GM21576 (cell line): Measurements from ENCODE around the gene CD8B.
A peak's percentile ranks its signal among the peaks of the same experiment; 100 is the strongest.

Experiments
- ATAC-seq: cut with Tn5 transposase; IDR thresholded peaks from one replicate; pipeline ENCODE4 v1.9.1; 2021; ENCODE audit warnings: mild to moderate bottlenecking, moderate library complexity; ENCODE audit not compliant: unreplicated experiment

CD8B gene

DNA sequence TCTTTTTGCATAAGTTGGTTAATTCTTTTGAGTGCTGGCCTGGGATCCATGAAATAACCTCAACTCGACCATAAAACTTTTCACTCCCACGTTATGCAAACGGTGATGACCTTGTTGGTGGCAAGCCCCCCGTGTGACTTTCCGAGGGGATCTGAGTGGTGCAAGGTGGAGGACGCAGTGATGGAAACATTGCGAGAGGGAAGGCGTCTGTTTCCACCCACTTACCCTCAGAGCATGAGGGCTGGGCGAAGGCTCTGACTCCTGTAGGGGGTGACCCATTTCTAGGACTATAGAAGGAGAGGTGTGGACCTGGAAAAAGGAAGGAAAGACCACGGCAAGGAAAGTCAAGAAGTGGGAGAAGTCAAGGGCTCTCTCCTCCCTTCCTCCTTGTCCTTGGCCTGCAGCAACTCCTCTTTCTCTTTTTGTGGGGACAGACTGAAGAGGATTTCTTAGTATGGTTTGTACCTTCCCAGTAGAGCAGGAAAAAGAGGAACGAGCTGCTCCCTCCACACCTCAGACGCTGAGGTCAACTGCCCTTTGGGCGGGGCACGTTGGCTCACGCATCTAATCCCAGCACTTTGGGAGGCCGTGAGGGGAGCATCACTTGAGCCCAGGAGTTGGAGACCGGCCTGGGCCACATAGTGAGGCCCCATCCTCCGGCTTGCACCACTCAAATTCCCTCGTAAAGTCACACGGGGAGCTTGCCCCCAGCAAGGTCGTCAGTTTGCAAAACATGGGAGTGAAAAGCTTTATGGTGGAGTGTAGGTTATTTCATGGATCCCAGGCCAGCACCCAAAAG, 55.4 kb downstream of the CD8B start:
- no peak for ATAC-seq

DNA sequence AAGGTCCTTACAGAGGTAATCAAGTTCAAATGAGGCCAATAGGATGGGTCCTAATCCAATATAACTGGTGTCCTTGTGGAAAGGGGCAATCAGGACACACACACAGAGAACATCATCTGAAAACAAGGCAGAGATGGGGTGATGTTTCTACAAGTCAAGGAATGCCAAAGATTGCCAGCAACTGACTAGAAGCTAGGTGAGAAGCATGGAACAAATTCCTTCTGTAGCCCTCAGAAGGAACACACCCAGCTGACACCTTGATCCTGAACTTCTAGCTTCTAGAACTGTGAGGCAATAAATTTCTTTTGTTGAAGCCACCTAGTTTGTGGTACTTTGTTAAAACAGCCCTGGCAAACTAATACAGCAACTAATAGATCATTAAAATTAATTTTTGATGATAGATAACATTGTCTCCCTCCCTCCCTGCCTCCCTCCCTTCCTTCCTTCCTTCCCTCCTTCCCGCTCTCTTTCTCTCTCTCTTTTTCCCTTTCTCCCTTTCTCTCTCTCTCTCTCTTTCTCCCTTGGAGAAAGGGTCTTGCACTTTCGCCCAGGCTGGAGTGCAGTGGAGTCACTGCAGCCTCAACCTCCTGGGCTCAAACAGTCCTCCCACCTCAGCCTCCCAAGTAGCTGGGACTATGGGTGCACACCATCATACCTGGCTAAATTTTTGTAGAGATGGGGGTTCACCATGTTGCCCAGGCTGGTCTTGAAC, 60.7 kb downstream of the CD8B start:
- no peak for ATAC-seq

DNA sequence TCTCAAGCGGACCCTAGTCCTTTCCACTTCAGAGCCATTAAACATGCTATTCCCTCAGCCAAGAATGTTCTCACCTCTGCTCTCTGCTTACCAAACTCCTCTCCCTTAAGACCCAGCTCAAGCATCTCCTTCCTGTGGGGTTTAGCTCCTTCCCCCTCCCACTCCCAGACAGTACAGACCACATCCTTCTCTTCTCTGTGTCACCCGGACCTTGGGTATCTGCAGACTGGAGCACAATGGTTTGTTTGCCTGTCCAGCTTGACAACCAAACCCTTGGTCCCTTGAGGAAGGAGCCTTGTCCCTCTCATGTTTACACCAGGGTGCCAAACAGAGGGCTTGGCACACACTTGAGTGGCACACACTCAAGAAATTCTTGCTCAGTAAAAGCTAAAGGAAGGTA, 66.8 kb downstream of the CD8B start:
- ATAC-seq = no peak

DNA sequence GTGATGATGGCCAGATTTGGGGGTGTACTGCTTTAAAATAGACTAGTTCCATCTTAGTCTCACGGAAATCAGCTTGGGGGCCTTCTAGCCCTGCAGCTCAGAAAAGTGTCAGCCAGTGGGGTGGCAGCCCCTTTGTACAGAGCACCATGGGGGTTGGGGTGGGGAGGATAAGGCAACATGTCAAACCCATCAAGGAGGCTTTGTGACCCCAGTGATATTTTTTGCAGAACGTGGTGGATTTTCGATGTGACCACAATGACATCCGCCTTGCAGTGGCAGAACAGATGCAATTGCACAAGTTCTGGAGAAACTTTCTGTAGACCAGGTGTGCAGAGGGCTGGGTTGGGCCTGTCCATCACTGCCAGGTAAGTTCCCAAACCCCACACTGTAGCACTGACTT, 67.9 kb downstream of the CD8B start:
- no peak for ATAC-seq

DNA sequence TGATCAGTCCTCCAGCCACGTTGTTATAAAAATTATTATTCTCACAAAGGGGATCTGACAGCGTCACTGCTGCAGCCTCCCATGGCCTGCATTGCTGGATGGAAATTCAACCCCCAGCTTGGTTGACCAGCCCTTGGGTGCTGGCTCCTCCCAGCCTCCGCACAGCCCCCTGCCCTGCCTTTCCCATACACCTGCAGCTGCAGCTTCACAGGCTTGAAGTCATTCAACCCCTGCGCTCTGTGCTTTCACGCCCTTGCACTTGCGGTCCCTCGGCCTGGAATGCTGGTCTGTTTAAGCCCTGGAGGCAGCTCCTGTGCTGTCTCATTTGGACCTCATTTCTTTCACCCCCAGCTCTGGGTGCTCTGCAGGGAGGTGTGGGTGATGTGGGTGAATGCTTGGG, 70.1 kb downstream of the CD8B start:
- ATAC-seq = no peak

DNA sequence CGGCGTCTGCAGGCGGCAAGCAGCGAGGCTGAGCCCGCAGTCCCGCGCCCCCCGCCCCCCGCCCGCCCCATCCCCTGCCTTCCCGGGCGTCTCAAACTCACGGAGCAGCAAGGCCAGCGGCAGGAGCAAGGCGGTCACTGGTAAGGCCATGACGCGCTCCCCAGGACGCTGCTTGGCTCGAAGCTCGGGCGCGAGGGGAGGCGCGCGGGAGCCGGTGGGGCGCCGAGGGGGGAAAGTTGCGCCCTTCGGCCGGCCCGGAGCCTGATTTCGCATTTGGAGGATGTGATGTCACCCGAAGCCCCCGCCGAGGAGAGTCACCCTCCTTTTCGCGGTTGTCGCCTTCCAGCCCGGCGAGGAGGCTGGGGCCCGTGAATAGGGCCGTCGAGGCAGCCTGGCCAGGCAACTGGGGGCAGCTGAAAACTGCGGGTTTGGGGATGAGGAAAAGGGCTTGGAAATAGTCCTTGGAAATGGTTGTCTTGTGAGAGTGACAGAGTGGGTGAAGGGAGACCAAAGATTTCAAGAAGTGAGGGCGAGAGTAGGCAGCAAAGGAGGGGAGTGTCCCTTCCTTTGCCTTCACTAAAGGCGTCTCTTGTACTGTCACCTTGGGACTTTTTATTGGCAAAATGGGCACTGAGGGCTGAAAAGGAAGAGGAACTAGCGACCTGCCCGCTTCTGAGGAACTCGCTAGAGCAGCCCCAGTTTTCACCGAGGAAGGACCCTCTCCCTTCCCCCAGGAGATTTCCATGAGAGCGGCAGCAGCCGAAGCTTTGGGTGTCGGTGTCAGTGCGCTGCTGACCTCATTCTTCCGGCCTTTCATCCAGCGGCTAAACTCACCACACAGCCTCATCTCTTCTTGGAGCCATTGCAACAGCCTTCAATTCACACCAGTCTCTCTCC, 70.8 kb downstream of the CD8B start, which contains the start of gene CD8A:
CD8A (minus strand) TSS at position 238 of the 897 bp plus-strand sequence; CDS start at position 150, 88 bp downstream.
- no peak for ATAC-seq

DNA sequence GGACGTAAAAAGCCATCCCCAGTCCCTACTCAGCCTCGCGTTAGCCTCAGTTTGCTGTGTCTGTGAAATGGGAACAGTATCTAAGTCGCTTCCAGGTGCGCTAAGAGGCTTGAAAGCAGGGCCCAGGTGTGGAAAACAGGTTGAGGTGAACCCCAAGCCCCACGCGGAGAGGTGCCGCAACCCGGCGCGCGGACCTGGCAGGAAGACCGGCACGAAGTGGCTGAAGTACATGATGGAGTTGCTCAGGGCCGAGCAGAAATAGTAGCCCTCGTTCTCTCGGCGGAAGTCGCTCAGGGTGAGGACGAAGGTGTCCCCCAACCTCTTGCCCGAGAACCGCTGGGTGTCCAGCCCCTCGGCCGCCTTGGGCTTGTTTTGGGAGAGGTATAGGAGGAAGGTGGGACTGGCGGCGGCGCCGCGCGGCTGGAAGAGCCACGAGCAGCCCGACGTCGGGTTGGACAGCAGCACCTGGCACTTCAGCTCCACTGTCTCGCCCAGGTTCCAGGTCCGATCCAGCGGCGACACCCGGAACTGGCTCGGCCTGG, 71.5 kb downstream of the CD8B start:
- ATAC-seq = no peak

DNA sequence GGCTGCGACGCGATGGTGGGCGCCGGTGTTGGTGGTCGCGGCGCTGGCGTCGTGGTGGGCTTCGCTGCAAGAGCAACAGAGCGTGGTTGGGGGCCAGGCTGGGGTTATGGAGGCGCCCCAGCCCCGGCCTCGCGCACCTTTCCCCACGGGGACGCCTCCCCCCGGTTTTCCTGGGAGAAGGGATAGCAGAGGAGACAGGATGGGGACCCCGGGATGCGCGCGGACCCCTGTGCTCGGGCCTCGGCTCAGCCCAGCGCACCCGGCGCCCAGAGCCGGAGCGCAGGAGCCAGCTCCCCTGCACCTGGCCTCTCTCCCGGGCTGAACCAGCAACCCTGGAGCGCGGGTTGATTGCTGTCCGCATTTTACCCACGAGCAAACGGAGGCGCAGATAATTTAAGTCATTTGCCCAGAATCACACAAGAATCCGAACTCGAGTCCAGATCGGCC, 72.0 kb downstream of the CD8B start:
- no peak for ATAC-seq

DNA sequence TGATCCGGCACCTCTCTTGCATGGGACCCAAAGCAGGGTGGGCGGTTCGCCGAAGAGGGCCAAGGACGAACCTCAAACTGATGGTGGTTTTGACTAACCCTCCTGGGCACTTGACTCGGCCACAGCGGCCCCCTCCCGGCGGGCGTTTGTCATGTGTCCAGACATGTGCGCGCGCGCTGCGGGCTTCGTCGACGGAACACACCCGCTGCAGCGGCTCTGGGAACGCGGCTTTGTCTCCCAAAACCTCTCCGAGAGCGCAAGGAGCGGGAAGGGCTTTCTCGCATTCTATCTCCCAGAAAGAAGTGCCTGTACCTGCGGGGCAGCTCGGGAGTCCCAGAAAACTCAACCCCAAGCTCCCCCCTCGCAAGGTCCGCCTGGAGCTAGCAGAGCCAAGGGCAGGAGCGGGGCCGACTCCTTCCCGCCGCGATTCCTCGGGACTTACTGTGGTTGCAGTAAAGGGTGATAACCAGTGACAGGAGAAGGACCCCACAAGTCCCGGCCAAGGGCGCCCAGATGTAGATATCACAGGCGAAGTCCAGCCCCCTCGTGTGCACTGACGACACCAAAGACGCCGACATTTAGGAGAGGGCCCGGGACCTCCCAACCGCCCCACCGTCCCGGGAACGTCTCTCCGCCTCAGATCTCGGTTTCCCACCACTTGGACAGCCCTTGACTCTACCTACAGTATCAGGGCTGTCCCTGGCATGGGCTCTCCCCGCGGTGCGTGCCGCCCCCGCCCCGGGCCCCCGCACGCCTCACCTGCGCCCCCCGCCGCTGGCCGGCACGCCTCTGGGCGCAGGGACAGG, 72.6 kb downstream of the CD8B start:
- no peak for ATAC-seq

DNA sequence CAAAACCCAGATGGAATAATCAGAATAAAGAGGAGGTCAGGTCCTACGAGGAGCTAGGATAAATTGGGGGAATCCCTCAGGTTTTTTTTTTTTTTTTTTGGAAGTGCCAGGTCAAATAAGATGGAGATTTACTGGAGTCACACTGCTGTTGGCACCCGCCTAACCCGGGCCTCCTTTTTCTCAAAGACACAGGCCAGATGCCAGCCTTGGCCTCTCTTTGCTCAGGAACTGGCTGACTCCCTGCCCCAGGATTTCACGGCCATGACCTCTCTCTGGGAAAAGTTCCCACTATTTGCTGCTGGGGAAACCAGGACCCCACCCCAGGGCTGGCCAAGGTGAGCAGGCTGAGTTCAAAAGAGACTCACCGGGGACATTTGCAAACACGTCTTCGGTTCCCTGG, 73.5 kb downstream of the CD8B start:
- no peak for ATAC-seq

DNA sequence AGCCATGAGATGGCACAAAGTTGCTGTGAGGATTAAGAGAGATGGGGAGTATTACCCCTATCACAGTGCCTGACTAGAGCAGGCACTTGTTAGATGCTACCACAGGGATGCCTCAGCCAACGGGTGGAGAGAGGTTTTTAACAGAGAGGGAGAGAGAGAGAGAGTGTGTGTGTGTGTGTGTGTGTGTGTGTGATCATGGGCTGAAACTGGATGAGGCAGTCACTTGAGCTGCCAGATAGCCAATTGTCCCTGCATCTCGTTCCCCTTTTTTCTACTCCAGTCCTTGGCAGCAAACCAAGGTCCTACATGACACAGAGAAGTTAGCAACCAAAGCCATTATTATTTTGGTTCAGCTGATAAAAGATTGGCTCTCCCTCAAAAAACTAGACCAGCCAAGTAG, 74.0 kb downstream of the CD8B start:
- ATAC-seq = no peak

DNA sequence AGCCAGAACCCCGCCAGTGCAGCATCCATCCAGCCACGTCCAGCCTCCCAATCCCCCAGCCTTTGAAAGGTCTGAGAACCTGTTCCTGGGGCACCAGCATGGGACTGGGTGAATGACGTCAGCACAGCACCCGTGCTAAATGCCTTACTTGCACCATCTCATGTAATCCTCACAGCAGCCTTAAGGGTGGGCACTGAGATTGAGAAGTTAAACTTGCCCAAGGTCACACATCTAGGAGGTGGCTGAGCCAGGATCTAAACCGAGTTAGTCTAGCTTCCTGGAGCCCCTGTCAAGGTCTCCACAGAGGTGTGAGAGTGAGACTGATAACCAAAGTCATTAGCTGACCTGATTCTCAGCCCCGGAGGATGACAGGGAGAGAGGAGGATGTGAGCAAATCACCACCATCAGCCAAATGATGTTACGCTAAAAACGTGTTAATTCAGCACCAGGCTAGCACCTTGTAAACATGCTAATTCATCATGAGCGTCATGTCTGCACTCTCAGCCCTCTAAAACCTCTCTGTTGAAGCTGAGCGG, 75.6 kb downstream of the CD8B start:
- no peak for ATAC-seq

DNA sequence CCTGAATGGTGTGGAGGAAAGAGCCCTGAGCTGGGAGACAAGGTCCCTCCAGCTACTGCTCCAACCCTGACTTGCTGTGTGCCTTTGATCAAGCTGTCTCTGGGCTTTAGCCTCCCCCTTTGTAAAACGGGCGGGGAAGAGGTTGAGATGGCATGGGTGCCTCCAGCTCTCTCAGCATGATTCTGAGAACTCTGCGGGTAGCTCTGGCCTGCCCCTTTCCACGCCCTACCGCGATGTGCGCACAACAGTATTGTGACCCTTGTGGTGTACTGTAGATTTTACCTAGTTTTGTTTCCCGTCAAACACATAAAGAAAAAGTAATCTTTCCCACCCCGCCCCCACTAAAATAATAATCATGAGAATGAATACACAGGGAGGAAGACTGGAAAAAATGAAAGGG, 76.2 kb downstream of the CD8B start:
- no peak for ATAC-seq

DNA sequence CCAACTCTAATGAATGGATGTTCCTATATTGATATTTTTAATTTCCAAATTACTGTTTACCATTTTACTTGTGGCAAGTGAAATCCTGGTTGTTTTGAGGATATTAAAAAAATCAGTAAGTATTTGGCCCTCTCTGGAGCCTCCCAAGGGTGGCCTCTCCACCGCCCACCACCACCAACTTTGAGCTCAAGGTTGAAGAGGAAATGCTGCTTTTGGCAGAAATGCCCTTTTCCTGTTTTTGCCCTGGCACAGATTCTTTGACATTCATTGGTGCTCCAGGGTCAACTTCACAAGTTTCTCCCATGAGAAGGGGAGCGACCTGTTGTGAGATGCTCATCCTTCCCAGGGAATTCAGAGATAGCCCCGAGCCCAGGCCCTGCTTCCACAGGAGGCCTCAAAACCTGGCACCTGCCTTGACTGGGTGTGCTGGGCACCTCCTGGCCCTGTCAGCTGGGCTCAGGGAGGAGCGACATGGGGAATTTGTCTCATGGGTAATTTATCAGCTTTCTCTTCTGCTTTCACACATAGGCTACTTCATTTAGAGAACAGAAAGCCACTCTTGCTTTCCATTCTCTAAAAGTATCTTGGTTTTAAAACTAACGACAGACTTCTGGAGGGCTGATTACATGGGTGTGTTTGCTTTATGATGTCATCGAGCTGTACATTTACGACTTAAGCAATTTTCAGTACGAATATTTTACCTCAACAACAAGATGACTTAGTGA, 77.9 kb downstream of the CD8B start:
- peak; percentile 94 for ATAC-seq

DNA sequence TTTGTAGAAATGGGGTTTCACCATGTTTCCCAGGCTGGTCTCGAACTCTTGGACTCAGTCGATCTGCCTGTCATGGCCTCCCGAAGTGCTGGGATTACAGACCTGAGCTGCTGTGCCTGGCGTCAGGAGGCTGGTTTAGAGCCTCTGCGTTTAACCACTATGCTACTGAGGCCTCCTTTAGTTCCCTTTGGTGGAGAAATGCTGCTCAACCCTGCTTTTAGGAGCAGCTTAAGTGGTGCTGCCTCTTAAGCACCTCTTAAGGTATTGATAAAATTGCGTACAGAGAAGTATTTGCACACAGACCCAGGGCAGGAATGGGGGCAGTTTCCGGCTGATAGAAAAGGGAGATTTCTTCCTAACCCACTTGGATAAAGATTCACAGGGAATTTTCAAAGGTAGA, 78.9 kb downstream of the CD8B start:
- ATAC-seq = no peak

DNA sequence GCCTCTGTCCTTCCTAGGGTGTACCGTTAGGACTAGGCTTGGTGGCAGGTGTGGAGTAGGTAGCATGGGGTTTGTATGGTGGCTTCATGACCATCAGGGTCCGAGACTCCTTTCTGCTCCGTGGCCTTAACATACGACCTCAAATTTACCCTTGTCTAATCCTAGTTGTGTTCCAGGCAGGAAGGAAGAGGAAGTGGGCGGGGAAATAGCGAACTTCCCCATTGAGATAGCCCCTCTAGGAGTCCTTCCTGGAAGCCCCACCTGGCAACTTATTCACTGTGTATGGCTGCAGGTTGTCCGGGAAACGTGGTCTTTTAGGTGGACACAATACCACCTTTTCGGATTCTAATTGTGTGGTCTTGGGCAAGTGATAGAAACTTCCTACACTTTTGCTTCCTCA, 80.3 kb downstream of the CD8B start:
- no peak for ATAC-seq

DNA sequence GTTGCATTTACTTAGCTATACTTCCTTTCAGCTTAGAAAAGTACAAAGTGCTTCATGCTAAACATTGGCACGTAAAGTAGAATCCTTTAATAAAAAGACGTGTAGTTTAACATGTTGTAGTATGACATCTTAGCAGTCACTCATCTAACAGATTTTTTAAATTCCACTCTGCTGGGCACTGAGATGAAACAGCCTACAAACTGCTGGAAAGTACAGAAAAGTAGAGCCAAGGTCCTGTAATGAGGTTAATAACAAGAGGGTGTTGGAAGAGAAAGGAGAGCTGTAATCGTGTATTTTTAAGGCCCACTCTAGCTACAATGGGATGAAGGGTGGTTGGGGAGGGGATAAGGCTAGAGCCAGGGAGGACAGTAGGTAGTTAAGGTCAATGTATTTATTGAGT, 81.7 kb downstream of the CD8B start:
- ATAC-seq = no peak

DNA sequence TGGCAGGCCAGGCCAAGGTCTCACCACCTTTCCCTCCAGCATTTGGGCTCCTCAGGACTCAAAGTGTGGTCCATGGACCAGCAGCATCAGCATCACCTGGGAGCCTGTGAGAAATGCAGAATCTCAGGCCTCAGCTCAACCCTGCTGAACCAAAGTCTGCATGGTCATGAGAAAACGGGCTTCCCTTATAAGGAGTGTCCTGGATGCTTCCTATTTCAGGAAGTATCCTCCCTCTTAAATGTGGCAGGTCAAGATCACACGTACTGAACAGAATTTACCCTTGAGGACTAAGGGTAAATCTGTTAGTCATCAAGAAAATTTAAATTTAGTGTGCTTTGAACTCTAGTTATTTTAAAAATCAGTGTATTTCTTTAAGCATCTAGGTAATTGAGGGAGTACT, 82.7 kb downstream of the CD8B start:
- ATAC-seq = no peak

DNA sequence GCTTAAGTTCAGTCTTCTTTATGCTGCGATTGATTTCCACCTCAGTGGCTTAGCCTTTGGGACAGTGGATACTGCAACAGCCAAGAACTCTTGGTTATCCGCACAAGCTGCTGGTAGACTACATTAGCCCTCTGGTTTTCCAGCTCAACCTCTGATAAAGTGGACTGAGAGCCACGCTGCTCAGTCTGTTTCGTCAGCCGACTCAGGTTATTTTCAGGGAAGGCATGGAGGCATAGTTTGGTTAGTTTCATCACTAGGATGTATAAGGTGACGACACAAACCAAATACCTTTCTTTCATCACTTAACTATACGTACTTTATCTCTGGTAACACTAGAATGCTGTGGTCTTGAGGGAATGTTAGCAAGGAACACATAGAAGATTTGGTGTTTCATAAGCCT, 85.2 kb downstream of the CD8B start:
- no peak for ATAC-seq
